ENCODE measurements around the gene LRIG1. TPM values are rescaled to one million over a fixed set of nuclear protein-coding genes. Genes with fewer than 3 reads are reported as not detected.

Gene LRIG1
- total and polyA plus RNA-seq, 2 of the 8 experiments (the other 6 are each of a cell fraction or from before 2014, with no cell fraction given), result 78.1 to 88.7 TPM

DNA sequence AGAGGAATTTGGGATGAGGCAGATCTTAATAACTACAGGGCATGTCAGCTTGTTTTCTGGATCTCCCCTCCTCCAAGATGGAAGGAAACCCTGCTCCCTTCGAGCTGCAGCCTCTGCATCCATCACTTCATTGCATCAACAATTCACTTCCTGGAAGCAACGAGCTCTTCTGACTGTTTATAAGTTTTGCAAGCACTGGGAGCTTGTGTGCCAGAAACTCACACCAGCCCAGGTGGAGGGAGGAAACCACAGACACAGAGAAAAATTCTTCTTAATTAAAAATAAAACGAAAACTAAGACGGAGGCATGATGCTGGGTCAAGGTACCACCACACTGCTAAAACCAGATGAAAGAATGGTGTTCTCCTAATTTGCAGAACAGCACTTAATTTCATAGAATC is 10.6 kb downstream of the LRIG1 start (continued):
- TF ChIP-seq, protein P1, sequence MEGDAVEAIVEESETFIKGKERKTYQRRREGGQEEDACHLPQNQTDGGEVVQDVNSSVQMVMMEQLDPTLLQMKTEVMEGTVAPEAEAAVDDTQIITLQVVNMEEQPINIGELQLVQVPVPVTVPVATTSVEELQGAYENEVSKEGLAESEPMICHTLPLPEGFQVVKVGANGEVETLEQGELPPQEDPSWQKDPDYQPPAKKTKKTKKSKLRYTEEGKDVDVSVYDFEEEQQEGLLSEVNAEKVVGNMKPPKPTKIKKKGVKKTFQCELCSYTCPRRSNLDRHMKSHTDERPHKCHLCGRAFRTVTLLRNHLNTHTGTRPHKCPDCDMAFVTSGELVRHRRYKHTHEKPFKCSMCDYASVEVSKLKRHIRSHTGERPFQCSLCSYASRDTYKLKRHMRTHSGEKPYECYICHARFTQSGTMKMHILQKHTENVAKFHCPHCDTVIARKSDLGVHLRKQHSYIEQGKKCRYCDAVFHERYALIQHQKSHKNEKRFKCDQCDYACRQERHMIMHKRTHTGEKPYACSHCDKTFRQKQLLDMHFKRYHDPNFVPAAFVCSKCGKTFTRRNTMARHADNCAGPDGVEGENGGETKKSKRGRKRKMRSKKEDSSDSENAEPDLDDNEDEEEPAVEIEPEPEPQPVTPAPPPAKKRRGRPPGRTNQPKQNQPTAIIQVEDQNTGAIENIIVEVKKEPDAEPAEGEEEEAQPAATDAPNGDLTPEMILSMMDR (IDR thresholded peaks at IDR 0.05; ENCODE audit: control extremely low read depth in 1 of 3, insufficient read depth in 1 of 3, low read depth in 1 of 3, low read length in 3 of 3), result no peak
- TF ChIP-seq TAF7 (optimal IDR thresholded peaks at IDR 0.05; ENCODE audit: borderline replicate concordance, low read depth, low read length) (no peak), CHD2 (IDR thresholded peaks at IDR 0.05; ENCODE audit: low read length) (no peak), BACH1 (IDR thresholded peaks at IDR 0.05; ENCODE audit: low read length) (no peak)
